Trophoblast cell (in vitro differentiated cells and primary cell): ENCODE measurements around the gene TCF3.

ENCODE experiments used
- DNase-seq, 2 donors: peaks; one replicate each; pipeline ENCODE4 v3.0.0-alpha.2; 2016
- H2AFZ ChIP-seq: 2 replicates; pipeline ENCODE4 v1.6.1; 2013; ENCODE audit warnings: low read length, moderate library complexity, mild to moderate bottlenecking; ENCODE audit not compliant: insufficient read depth, poor library complexity
- H2AK5ac ChIP-seq: 2 replicates; pipeline ENCODE4 v1.6.1; 2013; ENCODE audit warnings: mild to moderate bottlenecking, low read length
- H2BK120ac ChIP-seq: 2 replicates; pipeline ENCODE4 v1.6.1; 2013; ENCODE audit warnings: low read length, mild to moderate bottlenecking, moderate library complexity; ENCODE audit not compliant: insufficient read depth, poor library complexity
- H2BK12ac ChIP-seq: 2 replicates; pipeline ENCODE4 v1.6.1; 2013; ENCODE audit warnings: mild to moderate bottlenecking, low read length, moderate library complexity
- H2BK5ac ChIP-seq: 2 replicates; pipeline ENCODE4 v1.6.1; 2013; ENCODE audit warnings: low read length, low read depth, moderate library complexity, mild to moderate bottlenecking; ENCODE audit not compliant: poor library complexity
- H3K14ac ChIP-seq: 2 replicates; pipeline ENCODE4 v1.6.1; 2013; ENCODE audit warnings: mild to moderate bottlenecking, low read length
- H3K18ac ChIP-seq: 2 replicates; pipeline ENCODE4 v1.6.1; 2013; ENCODE audit warnings: mild to moderate bottlenecking, low read length
- H3K23ac ChIP-seq: 2 replicates; pipeline ENCODE4 v1.6.1; 2013; ENCODE audit warnings: low read length
- H3K27ac ChIP-seq: 2 replicates; pipeline ENCODE4 v1.5.1; 2013; ENCODE audit warnings: low read depth, mild to moderate bottlenecking, inconsistent platforms, low read length, moderate library complexity
- H3K27me3 ChIP-seq: 2 replicates; pipeline ENCODE4 v1.6.1; 2013; ENCODE audit warnings: inconsistent platforms, mild to moderate bottlenecking, low read length, moderate library complexity; ENCODE audit not compliant: insufficient read depth
- H3K36me3 ChIP-seq, 2 experiments: 1 replicate in 1 of 2; 2 replicates in 1 of 2; pipeline ENCODE4 v1.6.1; 2013; ENCODE audit warnings: low read length in 2 of 2, mild to moderate bottlenecking in 2 of 2, moderate library complexity in 1 of 2; ENCODE audit not compliant: insufficient read depth in 2 of 2, control insufficient read depth in 1 of 2
- H3K4ac ChIP-seq: 2 replicates; pipeline ENCODE4 v1.6.1; 2013; ENCODE audit warnings: low read depth, mild to moderate bottlenecking, low read length, moderate library complexity
- H3K4me1 ChIP-seq, 2 experiments: 1 replicate in 1 of 2; 2 replicates in 1 of 2; pipeline ENCODE4 v1.6.1; 2013; ENCODE audit warnings: low read length in 2 of 2, mild to moderate bottlenecking in 2 of 2, moderate library complexity in 1 of 2; ENCODE audit not compliant: insufficient read depth in 2 of 2, control insufficient read depth in 1 of 2
- H3K4me2 ChIP-seq: 2 replicates; pipeline ENCODE4 v1.6.1; 2013; ENCODE audit warnings: inconsistent platforms, mild to moderate bottlenecking, low read length, moderate library complexity
- H3K4me3 ChIP-seq: 2 replicates; pipeline ENCODE4 v1.5.1; 2013; ENCODE audit warnings: mild to moderate bottlenecking, low read depth, low read length, inconsistent platforms
- H3K79me1 ChIP-seq: one replicate; pipeline ENCODE4 v1.6.1; 2013; ENCODE audit warnings: low read length
- H3K79me2 ChIP-seq: 2 replicates; pipeline ENCODE4 v1.6.1; 2013; ENCODE audit warnings: low read length, mild to moderate bottlenecking; ENCODE audit not compliant: control insufficient read depth, insufficient read depth, poor library complexity
- H3K9ac ChIP-seq: 2 replicates; pipeline ENCODE4 v1.6.1; 2013; ENCODE audit warnings: mild to moderate bottlenecking, low read length
- H3K9me3 ChIP-seq: 2 replicates; pipeline ENCODE4 v1.6.1; 2013; ENCODE audit warnings: low read depth, mild to moderate bottlenecking, control low read depth, inconsistent platforms, low read length; ENCODE audit not compliant: insufficient read depth
- H4K12ac ChIP-seq: 2 replicates; pipeline ENCODE4 v1.6.1; 2013; ENCODE audit warnings: low read depth, mild to moderate bottlenecking, low read length, moderate library complexity
- H4K8ac ChIP-seq: 2 replicates; pipeline ENCODE4 v1.6.1; 2013; ENCODE audit warnings: low read depth, mild to moderate bottlenecking, low read length, moderate library complexity
- H4K91ac ChIP-seq: one replicate; pipeline ENCODE4 v1.6.1; 2013; ENCODE audit warnings: low read depth, mild to moderate bottlenecking, low read length, moderate library complexity
- WGBS: extraction: QIAGEN DNeasy Blood & Tissue Kit; methylation state at CpG from one replicate; pipeline ENCODE4 v1.1.7; 2013; ENCODE audit warnings: missing lambda C conversion rate; ENCODE audit not compliant: insufficient read length, insufficient coverage; ENCODE audit errors: extremely low coverage; 5-methylcytosine and 5-hydroxymethylcytosine counted together

Gene TCF3

DNA sequence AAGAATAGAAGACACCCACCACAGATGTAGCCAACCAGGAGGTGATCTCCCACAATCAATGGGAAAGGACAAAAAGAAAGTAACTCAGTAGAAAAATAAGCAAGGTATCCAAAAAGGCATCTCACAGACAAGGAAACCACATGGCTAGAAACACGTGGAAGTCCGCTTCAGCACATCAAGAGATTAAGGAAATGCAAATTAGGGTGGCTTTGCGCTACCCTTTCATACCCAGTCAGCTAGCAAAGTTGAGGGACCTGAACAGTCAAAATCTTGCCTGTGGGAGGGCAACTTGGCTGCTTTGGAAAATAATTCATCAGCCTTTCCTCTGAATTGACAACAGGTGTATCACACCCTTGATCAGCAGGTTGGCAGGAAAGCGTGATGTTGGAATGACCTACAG is 35.5 kb downstream of the TCF3 start:
- H4K91ac ChIP-seq = no peak overlapping the region
- peaks cover 90 to 92% of the 10 kb centered on the region in 2 experiments for H3K36me3 ChIP-seq
- peaks cover 4% of the 10 kb centered on the region for H3K9me3 ChIP-seq
- no peak overlapping the region for H4K8ac ChIP-seq
- no peak overlapping the region for H3K14ac ChIP-seq
- H2BK5ac ChIP-seq = no peak overlapping the region
- WGBS = no CpG with 5 or more reads among the region's 4 CpGs
- no peak overlapping the region for H3K4me3 ChIP-seq
- no peak overlapping the region for H3K4ac ChIP-seq
- H3K27me3 ChIP-seq = no peaks in the 10 kb centered on the region
- no peak overlapping the region for H3K9ac ChIP-seq
- no peak overlapping the region for H3K4me2 ChIP-seq
- DNase-seq = no peak
- no peak overlapping the region for H4K12ac ChIP-seq
- no peak overlapping the region for H3K23ac ChIP-seq
- no peaks in the 10 kb centered on the region for H3K4me1 ChIP-seq
- H3K79me1 ChIP-seq = no peaks in the 10 kb centered on the region
- no peak overlapping the region for H2BK12ac ChIP-seq
- H2AK5ac ChIP-seq = no peak overlapping the region
- no peaks in the 10 kb centered on the region for H3K79me2 ChIP-seq
- no peak overlapping the region for H2BK120ac ChIP-seq
- no peak overlapping the region for H2AFZ ChIP-seq
- H3K18ac ChIP-seq = no peak overlapping the region
- H3K27ac ChIP-seq = no peak overlapping the region

DNA sequence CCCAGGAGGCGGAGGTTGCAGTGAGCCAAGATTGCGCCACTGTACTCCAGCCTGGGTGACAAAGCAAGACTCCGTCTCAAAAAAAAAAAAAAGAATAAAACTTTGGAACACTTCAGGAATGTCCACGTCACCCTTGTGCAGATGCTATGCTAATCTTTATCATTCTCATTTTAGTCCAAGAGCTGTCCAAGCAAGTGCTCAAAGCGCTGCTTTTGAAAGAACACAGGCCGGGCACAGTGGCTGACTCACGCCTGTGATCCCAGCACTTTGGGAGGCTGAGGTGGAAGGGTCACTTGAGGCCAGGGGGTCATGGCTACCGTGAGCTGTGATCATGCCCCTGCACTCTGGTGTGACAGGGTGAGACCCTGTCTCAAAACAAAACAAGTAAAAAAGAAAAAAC is 36.0 kb downstream of the TCF3 start:
- H3K9ac ChIP-seq = no peak overlapping the region
- no peak overlapping the region for H4K8ac ChIP-seq
- no peaks in the 10 kb centered on the region for H3K4me1 ChIP-seq
- H3K79me1 ChIP-seq = no peaks in the 10 kb centered on the region
- H3K14ac ChIP-seq = no peak overlapping the region
- H2AFZ ChIP-seq = no peak overlapping the region
- no peak overlapping the region for H3K4me2 ChIP-seq
- no peak overlapping the region for H3K18ac ChIP-seq
- no peak overlapping the region for H3K23ac ChIP-seq
- H2AK5ac ChIP-seq = no peak overlapping the region
- H3K9me3 ChIP-seq = peaks cover 4% of the 10 kb centered on the region
- H2BK5ac ChIP-seq = no peak overlapping the region
- DNase-seq = peak; percentile 89 to 94
- H4K91ac ChIP-seq = no peak overlapping the region
- H3K79me2 ChIP-seq = no peaks in the 10 kb centered on the region
- no peak overlapping the region for H3K4me3 ChIP-seq
- H2BK120ac ChIP-seq = no peak overlapping the region
- no CpG with 5 or more reads among the region's 8 CpGs for WGBS
- peaks cover 90 to 92% of the 10 kb centered on the region in 2 experiments for H3K36me3 ChIP-seq
- no peak overlapping the region for H3K4ac ChIP-seq
- H4K12ac ChIP-seq = no peak overlapping the region
- no peaks in the 10 kb centered on the region for H3K27me3 ChIP-seq
- no peak overlapping the region for H3K27ac ChIP-seq
- no peak overlapping the region for H2BK12ac ChIP-seq

- Histone ChIP-seq H3K18ac (no peak overlapping the region), H2BK120ac (no peak overlapping the region), H4K8ac (no peak overlapping the region), H3K36me3 (peaks cover 86 to 89% of the 10 kb centered on the region in 2 experiments), H3K9me3 (peaks cover 4% of the 10 kb centered on the region), H2BK12ac (no peak overlapping the region), H3K4me3 (no peak overlapping the region), H3K79me2 (no peaks in the 10 kb centered on the region), H3K27ac (no peak overlapping the region), H3K9ac (no peak overlapping the region), H4K12ac (no peak overlapping the region), H3K4me2 (no peak overlapping the region), H3K23ac (no peak overlapping the region), H3K14ac (no peak overlapping the region), H2AK5ac (no peak overlapping the region), H3K27me3 (no peaks in the 10 kb centered on the region), H3K79me1 (no peaks in the 10 kb centered on the region), H3K4me1 (no peaks in the 10 kb centered on the region), H3K4ac (no peak overlapping the region), H4K91ac (no peak overlapping the region), H2AFZ (no peak overlapping the region), H2BK5ac (no peak overlapping the region)
- WGBS = no CpG with 5 or more reads among the region's 41 CpGs
- DNase-seq = no peak
Measured at GRCh38 chr19:1615156-1615765, 37.2 kb downstream of the TCF3 start.

GRCh38 chr19:1613808-1614570 is 38.4 kb downstream of the TCF3 start:
- H3K79me2 ChIP-seq = no peaks in the 10 kb centered on the region
- no peaks in the 10 kb centered on the region for H3K4me1 ChIP-seq
- no peak overlapping the region for H3K27ac ChIP-seq
- no peak overlapping the region for H3K23ac ChIP-seq
- no peak overlapping the region for H2BK5ac ChIP-seq
- H3K36me3 ChIP-seq = peaks cover 81 to 85% of the 10 kb centered on the region in 2 experiments
- H2BK12ac ChIP-seq = no peak overlapping the region
- no peak overlapping the region for H3K18ac ChIP-seq
- no peak overlapping the region for H3K4me2 ChIP-seq
- H4K12ac ChIP-seq = no peak overlapping the region
- H2BK120ac ChIP-seq = no peak overlapping the region
- H3K4me3 ChIP-seq = no peak overlapping the region
- H4K8ac ChIP-seq = no peak overlapping the region
- no peak overlapping the region for H3K4ac ChIP-seq
- no peak overlapping the region for H4K91ac ChIP-seq
- H3K27me3 ChIP-seq = no peaks in the 10 kb centered on the region
- no peak overlapping the region for H3K14ac ChIP-seq
- H3K9me3 ChIP-seq = peaks cover 4% of the 10 kb centered on the region
- no peak overlapping the region for H2AK5ac ChIP-seq
- H3K79me1 ChIP-seq = no peaks in the 10 kb centered on the region
- no CpG with 5 or more reads among the region's 32 CpGs for WGBS
- no peak overlapping the region for H2AFZ ChIP-seq
- DNase-seq = no peak
- no peak overlapping the region for H3K9ac ChIP-seq
